Measurements from ENCODE around the gene RHNO1. TPM values are rescaled to one million over a fixed set of nuclear protein-coding genes. Genes with fewer than 3 reads are reported as not detected.

RHNO1 gene
- polyA plus RNA-seq, 3 donors: 40.1 to 46.4 (median 40.6) TPM

Other genes with a start within 250 kb of the RHNO1 start
- gene FKBP4, start 82.3 kb upstream of the RHNO1 start, polyA plus RNA-seq (ENCODE audit: insufficient read length in 3 of 3): 100 to 1,000 TPM; 119 to 154 (median 129) TPM
- gene ITFG2, start 64.6 kb upstream of the RHNO1 start, polyA plus RNA-seq (ENCODE audit: insufficient read length in 3 of 3): 10 to 100 TPM; 62.4 to 99.0 (median 81.0) TPM
- gene NRIP2, start 42.2 kb upstream of the RHNO1 start, polyA plus RNA-seq (ENCODE audit: insufficient read length in 3 of 3): 10 to 100 TPM; 30.1 to 40.6 (median 32.4) TPM
- gene TEX52, start 20.2 kb upstream of the RHNO1 start, polyA plus RNA-seq (ENCODE audit: insufficient read length in 3 of 3): 1 to 10 TPM in 2 of 3 donors, under 1 TPM in 1; 0.60 to 3.9 (median 2.2) TPM
- 10 to 100 TPM; 31.6 to 40.9 (median 37.4) TPM for gene FOXM1, start within 50 bp of the RHNO1 start, polyA plus RNA-seq (ENCODE audit: insufficient read length in 3 of 3)
- gene TULP3, start 13.7 kb downstream of the RHNO1 start, polyA plus RNA-seq (ENCODE audit: insufficient read length in 3 of 3): 10 to 100 TPM; 31.0 to 33.3 (median 31.6) TPM
- gene TEAD4, start 82.2 kb downstream of the RHNO1 start, polyA plus RNA-seq (ENCODE audit: insufficient read length in 3 of 3): 10 to 100 TPM; 22.3 to 24.6 (median 22.9) TPM
- gene TSPAN9, start 200.2 kb downstream of the RHNO1 start, polyA plus RNA-seq (ENCODE audit: insufficient read length in 3 of 3): 10 to 100 TPM; 69.0 to 86.6 (median 83.3) TPM

All from renal pelvis (tissue), 3 donors.